GM19035 (cell line): Measurements from ENCODE around the gene ACCSL.

ENCODE experiments used
- ATAC-seq: cut with Tn5 transposase; IDR thresholded peaks from one replicate; pipeline ENCODE4 v1.9.1; 2021; ENCODE audit not compliant: unreplicated experiment

ACCSL gene

DNA sequence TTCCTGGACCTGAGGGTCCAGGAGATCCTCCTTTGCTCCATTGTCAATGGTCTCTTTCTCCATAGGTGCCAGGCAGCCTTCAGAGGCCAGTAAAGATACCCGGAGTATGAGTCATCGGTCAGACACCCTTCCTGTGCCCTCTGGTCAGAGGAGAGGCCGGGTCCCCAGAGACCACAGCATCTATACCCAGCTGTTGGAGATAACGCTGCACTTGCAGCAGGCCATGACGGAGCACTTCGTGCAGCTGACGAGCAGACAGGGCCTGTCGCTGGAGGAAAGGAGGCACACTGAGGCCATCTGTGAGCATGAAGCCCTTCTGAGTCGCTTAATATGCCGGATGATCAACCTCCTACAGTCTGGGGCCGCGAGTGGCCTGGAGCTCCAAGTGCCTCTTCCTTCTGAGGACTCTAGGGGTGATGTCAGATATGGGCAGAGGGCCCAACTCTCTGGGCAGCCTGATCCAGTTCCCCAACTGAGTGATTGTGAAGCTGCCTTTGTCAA is at the start of gene ACCSL:
Gene ACCSL, plus strand, starts transcription at position 51 of the 501 bp plus-strand sequence. Its CDS starts 56 bp downstream, at position 107.
- no peak for ATAC-seq

DNA sequence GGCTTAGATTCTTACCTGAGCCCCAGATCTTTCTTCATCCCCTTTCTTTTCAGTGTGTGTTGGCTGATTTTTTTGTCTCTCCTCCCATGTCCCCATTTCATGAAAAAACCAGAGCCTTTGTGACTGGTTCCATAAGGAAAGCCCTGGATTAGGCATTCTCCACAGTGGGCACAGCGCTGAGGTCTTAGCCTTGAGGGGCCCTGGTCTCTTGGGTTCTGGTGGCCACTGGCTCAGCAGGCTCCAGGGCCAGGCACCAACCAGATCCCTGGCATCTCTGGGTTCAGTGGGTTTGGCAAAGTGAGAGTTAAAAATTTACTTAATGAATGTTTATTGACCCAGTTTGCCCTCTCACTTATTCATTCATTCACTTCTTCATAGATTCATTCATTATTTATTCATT is 49.5 kb upstream of the ACCSL start:
- no peak for ATAC-seq

DNA sequence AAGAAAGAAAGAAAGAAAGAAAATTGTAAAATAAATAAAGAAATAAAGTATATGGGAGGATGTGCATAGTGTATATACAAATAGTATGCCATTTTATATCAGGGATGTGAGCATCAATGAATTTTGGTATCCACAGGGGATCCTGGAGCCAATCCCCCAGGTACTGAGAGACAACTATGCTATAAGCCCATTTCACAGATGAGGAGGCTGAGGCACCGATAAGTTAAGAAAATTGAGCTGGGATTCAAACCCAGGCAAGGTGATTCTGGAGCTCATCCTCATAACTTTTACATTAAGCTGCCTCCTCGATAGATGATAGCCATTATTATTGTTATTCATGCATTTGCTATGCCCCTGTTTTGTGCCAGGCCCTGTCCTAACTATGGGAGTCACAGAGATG is 47.0 kb upstream of the ACCSL start:
- ATAC-seq, result no peak

DNA sequence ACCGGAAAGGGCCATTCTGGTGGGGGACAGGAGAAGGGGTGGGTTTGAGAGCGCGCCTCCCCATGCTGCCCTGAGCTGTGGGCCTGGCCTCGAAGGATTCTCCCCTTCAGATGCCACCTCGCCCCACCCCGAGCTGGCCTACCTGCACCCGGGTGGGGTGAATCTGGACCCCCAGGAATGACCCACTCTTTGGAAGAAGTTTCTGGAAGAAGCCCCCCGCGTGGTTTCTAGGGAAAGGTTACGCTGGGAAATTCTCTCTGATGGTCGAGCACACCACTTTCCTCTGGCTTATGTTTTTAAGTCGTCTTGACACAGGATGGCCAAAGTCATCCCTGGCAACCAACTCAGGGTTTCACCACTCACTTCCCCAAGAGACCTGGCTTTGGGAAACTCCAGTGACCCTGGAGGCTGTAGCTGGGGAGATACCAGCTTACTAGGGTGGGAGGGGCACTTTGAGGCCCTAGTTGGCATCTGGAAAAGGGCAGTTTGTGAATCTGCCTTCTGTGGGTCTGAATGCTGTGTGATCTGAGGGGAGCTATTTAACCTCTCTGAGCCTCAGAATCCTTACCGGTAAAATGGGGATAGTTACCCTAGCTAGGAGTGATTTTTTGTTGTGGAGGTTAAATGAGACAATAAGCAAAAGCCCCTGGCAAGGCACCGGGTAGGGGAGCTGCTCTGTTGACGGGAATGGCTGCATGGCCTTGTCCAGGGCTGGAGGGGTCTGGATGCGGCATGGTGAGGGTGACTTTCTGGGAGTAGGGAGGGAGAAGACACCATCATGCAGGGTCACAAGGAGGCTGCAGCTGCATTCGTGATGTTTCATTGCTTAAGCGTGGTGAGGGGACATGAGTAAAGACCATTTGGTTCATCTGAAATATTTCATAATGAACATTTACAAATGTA is 45.3 kb upstream of the ACCSL start:
- ATAC-seq, result no peak

DNA sequence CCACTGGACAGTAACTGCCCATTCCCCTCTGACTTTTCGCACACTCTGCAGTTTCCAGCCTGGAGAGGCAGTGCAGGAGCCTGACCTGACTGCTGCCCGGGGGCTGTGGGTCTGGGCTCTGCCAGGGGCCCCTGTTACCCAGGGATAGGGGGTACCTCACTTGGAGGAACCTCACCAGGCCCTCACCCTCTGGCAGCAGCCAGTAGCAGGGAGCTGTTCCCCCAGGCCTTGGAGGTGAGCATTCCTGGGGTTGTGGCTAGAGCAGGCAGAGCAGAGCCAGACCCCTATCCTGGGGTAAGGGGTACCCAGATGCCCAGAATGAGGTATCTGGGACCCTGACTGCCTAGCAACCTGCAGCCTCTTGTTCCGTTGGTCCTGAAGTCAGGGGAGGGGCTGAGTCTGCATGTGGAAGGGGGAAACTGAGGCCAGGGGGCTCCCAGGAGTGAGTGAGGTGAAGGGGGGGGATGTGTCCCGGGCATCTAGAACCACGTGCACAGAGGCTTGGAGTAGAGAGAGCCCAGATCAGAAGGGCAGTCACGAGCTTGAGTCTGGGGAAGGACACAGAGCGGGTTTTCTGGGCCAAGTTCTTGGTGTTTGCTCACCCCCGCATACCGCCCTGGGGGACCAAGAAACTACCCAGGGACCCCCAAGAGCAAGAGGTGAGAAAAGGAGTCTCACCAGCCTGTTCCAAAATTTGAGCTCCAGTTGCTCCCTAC is 43.9 kb upstream of the ACCSL start:
- ATAC-seq, result no peak

DNA sequence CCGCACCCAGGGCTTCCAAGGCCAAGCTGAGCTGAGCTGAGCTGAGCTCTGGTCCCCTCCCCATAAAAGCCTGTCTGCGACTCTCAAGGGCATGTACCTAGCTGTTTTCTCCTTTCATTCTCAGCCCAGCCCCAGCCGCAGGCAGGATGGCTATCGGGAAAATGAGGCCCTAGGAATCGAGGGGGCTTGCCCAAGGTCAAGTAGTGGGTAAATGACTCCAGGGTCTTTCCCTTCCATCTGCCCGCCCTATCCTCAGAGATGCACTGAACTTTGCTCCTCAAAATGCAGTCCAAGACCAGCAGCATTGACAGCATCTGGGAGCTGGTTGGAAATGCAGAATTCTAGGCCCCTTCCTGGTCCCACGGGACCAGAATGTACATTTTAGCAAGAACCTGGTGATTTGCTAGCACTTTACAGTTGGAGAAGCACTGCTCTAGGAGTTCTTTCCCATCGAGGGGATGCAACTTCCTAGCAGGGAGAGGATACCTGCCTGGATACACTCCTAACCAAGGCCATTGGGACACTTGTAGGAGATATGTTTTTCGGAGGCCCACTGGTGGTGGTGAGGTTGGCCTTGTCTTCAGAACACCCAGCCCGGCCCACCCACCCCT is 43.2 kb upstream of the ACCSL start:
- no peak for ATAC-seq

DNA sequence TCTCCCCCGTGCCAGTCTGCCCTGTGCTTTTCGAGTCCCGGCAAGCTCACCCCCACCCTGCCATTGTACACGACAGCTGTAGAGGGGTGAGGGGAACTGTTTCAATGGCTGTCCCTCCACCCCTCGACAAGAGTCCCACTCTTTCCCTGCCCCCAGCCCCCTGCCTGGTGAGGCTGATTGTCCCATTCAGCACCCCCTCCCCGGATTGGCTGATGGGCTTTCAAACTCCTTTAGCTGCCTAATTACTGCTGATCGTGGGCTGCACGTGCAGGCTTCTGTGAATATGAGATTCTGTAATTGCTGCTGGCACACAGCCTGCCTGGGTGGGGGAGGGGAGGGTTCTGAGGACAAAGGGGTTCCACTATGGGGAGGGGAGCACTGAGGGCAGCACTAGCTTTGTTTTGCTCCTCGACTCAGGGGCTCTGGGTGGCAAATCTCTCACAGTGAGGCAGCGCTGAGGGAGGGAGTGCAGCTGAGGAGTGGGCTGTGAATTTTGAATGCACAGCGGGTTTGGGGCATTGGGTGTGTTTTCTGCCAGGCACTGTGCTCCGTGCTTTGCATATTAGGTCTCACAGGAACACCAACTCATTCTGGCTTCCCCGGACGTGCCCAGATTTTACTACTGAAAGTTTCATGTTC is 42.6 kb upstream of the ACCSL start:
- no peak for ATAC-seq

DNA sequence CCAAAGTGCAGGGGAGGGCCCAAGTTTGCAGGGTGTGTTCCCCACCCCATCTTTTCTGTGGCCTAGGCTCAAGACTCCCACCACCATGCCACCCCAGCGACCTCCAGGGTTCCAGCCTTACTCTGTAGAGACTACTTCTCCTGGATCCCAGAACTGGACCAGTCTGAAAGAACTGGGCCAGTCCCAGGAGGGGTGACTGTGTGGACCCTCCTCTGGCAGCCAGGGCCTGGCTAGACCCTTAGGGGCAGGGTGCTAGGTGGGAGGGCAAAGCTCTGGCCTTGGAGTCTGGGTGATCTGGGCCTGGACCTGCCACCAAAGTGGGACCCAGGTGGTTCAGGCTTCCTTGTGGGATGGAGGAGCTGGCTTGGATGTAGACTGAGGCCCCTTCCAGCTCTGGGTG is 41.8 kb upstream of the ACCSL start:
- no peak for ATAC-seq

DNA sequence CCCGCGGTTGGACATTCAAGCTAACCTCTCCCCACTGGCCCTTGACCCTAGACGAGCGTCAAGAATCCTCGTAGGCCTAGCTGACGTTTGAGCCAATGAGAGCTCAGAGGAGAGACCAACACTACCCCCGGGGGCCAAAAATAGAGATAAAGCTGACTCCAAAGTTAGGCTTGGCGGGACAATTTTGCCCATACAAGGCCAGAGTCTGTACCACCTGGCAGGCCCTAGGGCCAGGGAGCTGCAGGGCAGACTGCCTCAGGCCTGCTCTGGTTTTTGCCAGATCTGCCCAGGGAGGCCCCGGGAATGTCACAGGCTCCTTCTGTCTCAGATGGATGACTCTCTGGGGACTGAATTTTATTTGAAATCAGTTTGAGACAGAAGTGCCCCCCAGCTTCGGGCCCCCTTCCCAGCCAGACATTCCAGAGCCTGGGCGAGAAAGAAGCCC is 40.8 kb upstream of the ACCSL start:
- no peak for ATAC-seq

DNA sequence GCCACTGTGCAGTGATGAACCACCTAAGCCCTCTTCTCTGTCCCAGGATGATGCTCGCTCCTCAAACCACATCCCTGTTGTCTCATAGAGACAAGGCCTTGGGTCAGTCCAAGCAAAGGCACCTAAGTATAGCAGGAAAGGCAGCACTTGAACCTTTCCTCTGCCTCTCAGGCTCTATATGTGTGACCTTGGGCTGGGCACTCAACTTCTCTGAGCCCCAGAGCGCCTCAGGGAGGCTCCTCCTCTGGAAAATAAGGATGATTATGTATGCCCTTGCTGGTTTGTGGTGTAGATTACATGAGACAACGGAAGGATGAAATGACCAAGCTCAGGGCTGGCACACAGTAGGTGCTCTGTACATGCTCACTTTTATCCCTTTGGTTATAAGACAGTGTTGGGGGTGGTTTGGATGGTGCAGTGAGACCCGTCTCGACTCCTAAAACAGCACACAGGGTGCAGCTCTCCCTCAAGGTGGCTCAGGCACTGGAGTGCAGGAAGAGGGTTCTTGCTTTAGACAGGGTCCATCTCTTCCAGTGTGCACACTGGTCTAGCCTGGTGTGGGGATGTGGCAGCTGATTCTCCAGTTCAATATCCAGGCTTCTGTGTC is 40.2 kb upstream of the ACCSL start:
- no peak for ATAC-seq

DNA sequence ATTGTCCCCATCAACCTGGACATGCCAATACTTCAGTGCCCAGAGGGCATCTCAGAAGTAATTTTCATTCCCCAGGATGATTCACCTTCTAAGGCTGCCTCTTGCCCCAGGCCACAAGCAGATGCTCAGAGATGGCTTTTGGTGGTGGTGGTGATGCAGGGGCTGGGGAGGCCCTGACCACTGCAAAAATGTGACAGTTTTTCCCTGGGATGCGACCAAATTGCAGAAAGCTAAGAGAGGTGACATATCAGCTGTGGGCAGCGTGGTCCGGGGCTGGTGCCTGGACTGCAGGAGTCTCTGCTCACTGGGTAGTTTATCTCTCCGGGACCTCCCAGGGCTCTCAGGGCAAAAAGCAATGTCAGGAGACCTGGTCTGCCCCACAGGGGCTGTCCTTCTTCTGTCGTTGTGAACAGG is 39.7 kb upstream of the ACCSL start:
- ATAC-seq, result no peak

DNA sequence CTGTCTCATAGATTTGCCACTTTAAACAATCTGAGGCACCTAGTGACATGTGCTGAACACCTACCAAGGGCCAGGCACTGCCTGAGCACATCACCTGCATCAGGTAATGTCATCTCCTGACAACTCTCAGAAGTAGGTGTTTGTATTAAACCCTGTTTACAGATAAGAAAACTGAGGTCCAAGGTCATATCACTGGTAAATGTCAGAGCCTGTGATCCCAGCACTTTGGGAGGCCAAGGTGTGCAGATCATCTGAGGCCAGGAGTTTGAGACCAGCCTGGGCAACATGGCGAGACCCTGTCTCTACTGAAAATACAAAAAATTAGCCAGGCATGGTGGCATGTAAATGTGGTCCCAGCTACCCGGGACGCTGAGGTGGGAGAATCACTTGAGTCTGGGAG is 39.1 kb upstream of the ACCSL start:
- no peak for ATAC-seq

DNA sequence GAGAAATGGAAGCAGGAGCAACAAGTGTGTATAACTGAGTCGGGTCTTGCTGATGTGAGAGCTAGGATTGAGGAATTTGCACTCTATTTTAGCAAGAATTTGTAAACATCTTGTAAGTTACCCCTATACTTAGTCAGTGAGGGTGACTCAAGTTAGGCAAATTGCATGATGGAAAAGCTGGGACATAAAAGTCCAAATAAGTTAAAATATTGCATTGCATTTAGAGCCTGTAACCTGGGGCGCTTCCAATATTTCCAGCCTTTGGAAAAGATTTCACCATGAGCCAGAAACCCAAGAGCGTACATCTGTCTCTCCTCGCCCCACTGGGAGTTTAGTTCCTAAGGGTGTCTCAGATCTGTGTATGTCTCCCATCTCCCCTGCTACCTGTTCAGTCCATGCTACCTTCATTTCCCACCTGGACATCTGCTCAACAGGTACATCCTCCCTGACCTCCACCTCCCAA is 37.0 kb upstream of the ACCSL start:
- no peak for ATAC-seq

DNA sequence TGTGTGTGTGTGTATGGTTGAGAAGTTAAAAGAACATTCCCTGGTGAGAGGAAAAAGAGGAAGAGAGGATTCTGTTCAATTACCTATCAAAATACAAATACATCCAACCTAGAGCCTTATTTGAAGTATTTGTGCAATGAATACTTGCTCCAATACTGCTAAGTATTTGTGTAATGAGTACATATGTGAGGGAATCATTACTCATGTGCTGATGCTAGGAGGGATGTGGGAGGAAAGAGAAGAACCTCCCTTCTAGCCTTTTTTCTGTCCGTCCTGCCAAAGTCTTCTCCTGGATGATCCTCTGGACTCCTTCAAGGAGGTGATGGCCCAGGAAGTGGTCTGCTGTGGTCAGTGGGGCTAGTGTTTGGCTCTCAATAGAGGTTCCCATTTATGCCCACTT is 36.0 kb upstream of the ACCSL start:
- ATAC-seq, result no peak

DNA sequence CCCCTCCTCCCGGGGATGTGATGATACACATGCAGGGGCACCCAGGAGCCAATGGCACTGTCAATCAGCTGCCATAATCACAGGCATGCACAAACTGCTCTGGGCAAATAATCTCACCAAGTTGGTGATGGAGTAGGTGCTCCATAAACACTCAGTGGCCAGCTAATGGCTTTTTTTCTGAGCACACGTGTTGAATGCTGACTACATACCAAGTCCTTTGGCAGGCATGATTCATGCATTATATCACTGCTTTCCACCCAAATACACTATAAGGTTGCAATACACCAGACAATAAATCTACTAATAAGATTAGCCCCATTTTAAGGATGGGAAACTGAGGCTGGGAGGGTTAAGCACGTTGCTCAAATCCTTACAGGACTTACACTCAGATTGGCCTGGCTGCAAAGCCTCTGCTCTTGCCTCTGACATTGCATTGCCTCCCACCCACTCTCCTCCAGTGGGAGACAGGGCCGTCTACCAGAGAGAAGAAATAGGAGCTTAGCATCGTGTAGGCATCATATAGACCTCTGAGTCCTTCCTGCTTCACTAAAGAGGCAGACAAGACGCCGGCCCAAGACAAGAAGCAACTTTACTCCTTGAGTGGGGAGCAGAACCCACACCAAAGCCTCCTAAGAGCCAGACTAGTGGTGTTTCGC is 32.7 kb upstream of the ACCSL start:
- no peak for ATAC-seq

DNA sequence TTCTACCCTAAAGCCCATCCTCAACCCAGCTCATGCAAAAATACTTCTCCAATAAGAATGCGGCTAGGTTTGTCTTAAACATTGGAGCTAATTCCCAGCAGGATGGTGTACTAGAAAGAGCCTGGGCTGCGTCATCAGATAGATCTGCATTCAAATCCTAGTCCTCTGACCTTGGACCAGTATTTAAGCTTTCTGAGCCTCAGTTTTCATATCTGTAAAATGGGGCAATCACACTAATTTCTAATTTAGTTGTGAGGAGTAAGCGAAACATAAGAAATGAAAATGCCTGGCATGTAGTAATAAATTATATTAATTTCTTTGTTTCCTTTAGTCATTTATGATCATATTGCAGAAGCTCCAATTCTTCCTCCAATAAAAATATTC is 32.2 kb upstream of the ACCSL start:
- no peak for ATAC-seq

DNA sequence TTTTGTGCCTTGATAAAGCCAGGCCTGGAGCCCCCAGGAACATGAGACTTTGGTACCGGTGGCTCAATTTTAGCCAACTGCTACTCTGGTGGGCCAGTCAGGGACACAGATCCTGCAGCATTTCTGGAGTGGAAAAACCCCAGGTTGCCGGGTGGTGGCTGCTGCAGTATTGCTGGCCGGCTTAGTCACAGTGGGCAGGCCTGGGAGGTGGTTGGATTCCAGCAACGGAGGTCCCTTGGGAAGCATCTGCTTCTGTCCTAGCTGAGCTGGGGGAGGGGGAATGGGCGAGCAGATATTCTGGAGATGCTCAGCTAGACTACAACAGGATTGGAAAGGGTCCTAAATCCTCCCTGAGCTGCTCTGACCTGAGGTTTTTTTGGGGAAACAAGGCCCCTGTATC is 31.6 kb upstream of the ACCSL start:
- ATAC-seq, result no peak

DNA sequence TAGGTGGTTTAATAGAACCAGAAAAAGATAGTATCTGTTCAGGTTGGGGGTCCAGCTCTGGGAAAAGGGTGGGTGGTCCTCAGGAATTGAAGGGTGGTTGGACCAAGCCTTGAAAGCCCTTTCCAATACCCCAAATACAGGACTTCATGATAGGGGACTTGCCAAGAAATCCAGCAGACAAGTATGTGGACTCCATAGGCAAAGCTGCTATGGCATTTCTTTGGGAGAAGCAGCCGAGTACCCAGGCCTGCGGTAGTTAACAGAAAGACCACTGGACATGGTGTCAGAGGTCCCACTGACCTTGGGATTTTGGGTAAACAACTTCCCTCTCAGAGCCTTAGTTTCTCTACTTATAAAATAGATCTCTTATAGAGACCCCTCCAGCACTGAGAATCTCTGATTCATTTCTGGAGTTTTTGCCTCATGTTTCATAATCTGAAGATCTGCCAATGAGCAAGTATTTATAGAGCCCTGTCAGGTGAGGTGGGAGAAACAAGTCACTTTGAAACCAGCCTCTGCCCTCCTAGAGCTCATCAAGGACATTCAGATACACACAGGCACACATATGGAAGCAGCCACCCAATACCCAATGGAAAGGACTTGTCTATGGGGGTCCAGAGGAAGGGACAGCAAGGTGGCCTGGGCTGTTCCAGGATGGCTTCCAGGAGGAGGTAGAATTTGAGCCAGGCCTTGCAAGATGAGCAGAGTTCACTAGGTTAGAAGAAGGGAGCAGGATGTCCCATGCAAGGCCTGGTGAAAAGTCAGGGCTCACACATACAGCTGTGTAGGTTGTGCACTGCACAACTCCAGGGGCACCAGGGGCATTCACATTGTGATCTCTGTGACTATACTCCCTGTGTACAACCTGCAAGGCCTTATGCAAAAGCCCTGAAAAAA is 31.0 kb upstream of the ACCSL start:
- ATAC-seq, result no peak

DNA sequence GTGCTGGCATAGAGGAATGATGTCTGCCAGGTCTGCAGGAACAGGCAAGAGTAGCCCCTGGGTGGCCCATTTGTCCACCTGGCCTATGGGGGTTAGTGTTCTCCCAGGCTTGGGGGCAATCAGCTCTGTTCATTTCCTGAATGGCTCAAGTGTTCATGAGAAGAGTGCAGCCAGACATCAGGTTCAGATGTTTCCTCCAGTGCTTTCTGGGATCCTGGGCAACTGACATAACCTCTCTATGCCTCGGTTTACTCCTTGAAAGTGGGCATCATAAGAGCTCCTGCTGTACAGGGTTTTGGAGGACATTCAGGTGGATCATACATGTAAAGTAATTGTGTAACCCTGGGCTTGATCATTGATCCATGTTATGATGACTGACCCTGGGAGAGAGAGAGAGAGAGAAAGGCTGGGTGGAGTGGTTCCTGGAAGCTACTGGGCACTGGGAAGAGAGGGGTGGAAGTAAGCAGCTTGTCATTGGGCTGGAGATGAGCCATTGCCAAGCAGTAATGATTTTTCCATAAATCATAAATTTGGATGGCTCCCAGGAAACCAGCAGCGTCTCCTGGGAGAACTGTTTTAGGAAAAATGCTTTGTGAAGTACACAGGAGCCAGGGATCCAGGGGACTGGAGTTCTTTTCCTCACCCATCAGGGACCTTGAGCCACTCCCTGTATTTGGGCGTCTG is 30.2 kb upstream of the ACCSL start:
- no peak for ATAC-seq
